ENCODE measurements around the gene SLBP.

The SLBP gene

DNA sequence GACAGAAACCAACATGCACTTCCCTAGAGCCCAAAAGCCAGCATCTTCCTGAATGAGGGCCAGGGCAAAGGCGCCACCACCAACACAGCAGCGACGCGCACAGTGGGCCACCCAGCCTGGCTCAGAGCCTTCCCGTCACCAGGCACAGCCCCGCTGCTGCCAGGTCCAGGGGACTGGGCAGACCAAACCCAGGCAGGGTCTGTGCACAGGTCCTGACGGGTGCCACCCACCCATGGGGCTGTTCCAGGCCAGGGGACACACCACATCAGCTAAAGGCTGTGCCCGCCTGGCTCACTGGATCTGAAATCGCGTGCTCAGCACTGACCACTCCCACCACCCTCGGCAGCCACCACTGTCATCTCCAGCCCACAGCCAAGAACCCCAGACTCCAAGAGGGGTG, 41.8 kb downstream of the SLBP start:
- FAIRE-seq = no peak

DNA sequence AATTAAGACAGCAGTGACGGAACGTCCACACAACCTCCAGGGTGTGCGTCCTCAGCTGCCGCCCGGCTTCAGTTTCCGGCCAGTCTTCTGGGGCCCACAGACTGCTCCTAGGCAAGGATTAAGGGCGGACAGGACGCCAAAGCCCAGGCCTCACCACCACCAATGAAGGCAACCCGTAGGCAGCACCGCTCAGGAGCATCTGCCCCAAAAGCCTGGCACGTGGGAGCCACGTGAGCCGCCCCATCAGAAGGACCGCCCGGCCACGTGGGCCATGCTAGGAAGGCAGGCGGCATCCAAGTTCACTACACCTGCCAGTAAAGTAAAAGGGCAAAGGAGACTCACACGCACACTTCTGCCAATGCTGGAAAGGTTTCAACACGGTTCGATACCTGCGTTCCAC, 42.3 kb downstream of the SLBP start:
- FAIRE-seq = no peak

GRCh38 chr4:1669270-1669669, 42.8 kb downstream of the SLBP start:
- no peak for FAIRE-seq

DNA sequence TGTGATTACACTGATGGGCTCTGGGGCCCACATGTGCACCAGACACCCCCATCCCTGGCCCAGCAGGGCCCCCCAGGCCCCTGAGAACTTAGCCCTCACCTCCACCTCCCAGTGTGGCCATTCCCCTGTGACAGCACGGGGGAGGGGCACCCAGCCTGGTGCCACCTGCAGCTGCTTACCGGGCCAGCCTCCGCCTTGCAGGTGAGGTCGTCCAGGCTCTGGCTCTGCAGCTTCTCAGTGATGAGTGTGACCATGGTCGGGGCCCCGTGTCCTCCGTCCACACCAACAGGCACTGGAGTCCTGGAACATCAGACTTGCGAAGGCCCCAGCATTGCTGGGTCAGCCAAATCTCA, 43.7 kb downstream of the SLBP start:
- no peak for FAIRE-seq

- no peak for FAIRE-seq
These were observed 44.8 kb downstream of the SLBP start for GRCh38 chr4:1667273-1667672.

GRCh38 chr4:1666391-1666790, 45.7 kb downstream of the SLBP start:
- no peak for FAIRE-seq

DNA sequence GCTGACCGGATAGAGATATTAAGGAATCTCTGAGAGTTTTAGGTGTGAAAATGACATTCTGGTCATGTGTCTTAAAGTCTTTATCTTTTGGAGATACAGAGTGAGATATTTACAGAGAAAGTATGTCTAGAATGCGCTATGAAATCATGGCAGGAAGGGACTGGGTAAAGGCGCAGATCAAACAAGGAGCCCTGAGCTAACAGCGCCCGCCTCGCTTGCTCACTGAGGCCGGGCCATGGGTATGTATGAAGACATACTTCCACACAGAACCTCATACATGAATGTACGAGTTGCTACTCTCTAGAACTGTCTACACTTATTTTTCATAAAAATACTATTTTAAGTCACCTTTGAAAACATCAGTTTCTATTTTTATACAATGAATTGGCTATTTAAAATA, 48.0 kb downstream of the SLBP start:
- no peak for FAIRE-seq

GRCh38 chr4:1663549-1663948, 48.6 kb downstream of the SLBP start:
- no peak for FAIRE-seq

DNA sequence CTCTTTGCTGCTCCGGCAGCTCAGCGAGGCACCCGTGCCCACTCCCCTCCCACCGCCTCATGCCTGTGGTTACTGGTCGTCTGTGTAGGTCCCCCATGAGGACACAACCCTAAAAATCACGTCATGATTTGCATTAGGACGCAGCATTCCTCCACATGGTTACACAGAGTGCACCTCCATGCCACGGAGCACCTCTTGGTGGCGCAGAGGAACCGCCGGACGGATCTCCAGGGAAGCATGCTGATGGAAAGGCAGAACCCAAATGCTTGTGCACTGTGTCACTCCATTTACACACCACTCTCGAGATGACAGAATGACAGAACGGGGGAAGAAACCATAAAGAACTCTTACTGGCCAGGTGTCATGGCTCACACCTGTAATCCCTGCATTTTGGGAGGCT, 50.4 kb downstream of the SLBP start:
- no peak for FAIRE-seq

- FAIRE-seq = no peak
These were observed 51.0 kb downstream of the SLBP start for GRCh38 chr4:1660948-1661677.

GRCh38 chr4:1659104-1660043, 52.7 kb downstream of the SLBP start:
- FAIRE-seq = no peak

GRCh38 chr4:1658581-1658980, 53.5 kb downstream of the SLBP start:
- FAIRE-seq = no peak

GRCh38 chr4:1658146-1658545, 54.0 kb downstream of the SLBP start:
- no peak for FAIRE-seq

- no peak for FAIRE-seq
These were observed 55.1 kb downstream of the SLBP start for GRCh38 chr4:1656986-1657385.

DNA sequence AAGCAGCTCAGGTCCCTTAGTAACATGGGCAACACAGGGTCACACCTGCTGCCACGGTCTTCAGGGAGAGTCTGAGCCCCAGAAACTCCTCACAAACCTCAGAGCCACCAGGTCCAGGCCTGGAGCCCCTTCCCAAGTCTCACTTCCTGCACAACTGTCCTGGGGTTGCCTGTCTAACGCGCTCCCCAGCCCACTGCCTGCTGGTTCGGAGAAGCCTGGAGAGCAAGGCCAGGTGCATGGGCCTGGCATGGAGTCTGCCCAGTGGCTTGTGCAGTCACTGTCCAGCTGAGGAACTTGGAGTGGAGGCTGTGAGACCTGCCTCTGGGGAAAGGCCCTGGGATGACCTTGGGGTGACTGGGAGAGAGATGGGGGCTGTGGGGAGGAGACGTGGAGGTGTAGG, 56.0 kb downstream of the SLBP start:
- no peak for FAIRE-seq

- no peak for FAIRE-seq
These were observed 56.4 kb downstream of the SLBP start for GRCh38 chr4:1655676-1656075.

GRCh38 chr4:1655081-1655480, 57.0 kb downstream of the SLBP start:
- no peak for FAIRE-seq

DNA sequence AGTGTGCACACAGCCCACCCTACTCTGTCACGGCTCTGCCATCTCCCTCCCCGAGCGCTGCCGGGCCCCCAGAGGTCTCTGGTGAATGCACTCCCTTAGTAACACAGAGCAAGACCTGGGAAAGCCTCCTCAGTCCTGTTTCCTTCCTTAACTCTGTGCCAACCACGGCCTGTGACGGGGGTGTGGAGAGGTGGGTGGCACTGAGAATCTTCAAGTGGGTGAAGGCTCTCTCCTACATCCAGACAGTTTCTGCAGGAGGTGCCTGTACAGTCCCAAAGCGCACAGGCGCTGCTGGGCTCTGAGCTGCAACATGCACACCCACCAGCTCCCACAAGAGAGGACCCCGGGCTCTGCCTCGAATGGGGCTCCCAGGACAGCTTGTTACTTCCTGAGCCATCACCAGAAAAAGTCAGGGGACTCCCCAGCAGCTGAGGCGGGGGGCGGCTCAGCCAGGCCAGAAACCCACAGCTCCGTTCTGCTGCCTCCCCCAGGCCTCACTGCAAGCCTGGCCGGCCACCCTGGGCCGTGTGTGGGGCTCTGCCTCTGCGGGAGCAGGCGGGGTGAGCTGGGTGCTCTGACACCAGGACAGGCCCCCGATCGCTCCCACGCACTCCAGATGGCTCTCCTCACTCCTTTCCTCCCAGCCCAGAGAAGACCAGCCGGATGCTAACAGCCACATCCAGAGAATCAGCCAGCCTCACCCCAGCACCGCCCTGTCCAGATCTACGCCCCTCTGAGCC, 57.7 kb downstream of the SLBP start:
- FAIRE-seq = no peak

DNA sequence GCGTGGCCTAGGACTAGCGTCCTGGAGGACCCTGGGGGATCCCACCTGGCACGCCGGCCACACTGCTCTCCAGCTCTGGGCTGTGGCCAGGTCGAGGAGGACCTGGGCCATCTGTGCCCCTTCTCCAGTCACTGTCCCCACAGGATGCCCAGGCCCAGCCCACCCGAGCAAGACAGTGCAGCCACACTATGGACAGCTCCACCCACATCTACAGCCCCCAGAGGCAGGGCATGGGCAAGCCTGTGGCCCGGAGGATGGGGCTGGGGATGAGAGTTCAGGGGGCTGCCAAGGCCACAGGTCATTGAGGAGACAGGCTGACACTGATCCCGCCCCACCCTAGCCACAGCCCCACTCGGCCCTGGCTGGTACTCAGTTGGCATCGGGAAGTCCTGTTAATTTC, 58.3 kb downstream of the SLBP start:
- no peak for FAIRE-seq

GRCh38 chr4:1652088-1652487, 60.0 kb downstream of the SLBP start:
- FAIRE-seq = no peak

DNA sequence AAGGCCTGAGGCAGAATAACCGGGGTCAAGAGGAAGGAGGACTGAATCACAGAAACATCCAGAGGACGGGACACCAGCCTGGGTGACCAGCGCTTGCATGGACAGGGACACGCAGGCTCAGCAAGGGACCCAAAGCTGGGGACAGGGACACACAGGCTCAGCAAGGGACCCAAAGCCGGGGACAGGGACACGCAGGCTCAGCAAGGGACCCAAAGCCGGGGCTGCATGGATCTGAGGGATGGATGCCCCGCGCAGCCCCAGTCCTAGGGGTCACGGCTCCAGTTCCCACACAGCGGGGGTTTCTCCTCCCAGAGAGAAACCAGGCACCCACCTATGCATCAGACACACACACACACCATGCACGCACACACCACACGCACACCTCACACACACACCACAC, 60.5 kb downstream of the SLBP start:
- FAIRE-seq = no peak

DNA sequence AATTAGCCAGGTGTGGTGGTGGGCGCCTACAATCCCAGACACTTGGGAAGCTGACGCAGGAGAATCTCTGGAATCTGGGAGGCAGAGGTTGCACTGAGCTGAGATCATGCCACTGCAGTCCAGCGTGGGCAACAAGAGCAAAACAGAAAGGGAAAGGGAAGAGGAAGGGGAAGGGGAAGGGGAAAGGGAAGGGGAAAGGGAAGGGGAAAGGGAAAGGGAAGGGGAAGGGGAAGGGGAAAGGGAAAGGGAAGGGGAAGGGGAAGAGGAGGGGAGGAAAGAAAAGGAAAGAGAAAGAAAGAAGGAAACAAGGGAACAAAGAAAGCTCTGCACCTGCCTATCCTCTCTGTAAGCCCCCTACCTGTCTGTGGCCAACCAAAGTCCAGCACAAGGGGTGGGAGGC, 63.2 kb downstream of the SLBP start:
- no peak for FAIRE-seq

DNA sequence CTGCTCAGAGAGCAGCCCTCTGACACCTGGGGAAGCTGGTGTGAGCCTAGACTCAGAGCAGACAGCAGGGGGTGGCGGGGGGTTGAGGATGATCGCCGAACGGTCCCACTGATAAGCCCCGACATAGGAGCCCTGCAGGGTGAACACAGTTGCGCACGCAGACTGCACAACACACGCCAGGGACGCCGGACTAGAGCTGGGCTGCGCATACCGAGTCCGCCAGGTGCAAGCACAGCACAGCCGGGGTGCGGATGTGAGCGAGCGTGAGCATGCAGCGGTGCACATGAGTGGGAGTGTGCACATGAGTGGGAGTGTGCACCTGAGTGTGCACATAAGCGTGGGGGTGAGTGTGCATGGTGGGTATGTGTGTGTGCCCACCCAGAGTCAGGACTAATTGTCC, 64.7 kb downstream of the SLBP start:
- no peak for FAIRE-seq

- FAIRE-seq = no peak
These were observed 65.4 kb downstream of the SLBP start for GRCh38 chr4:1646690-1647089.
